HK-2 (cell line): ENCODE results near the gene PSMB5.

Source experiments
- DNase-seq: peaks from one replicate; pipeline ENCODE4 v3.0.0-alpha.2; 2018; ENCODE audit not compliant: unreplicated experiment

PSMB5 gene

DNA sequence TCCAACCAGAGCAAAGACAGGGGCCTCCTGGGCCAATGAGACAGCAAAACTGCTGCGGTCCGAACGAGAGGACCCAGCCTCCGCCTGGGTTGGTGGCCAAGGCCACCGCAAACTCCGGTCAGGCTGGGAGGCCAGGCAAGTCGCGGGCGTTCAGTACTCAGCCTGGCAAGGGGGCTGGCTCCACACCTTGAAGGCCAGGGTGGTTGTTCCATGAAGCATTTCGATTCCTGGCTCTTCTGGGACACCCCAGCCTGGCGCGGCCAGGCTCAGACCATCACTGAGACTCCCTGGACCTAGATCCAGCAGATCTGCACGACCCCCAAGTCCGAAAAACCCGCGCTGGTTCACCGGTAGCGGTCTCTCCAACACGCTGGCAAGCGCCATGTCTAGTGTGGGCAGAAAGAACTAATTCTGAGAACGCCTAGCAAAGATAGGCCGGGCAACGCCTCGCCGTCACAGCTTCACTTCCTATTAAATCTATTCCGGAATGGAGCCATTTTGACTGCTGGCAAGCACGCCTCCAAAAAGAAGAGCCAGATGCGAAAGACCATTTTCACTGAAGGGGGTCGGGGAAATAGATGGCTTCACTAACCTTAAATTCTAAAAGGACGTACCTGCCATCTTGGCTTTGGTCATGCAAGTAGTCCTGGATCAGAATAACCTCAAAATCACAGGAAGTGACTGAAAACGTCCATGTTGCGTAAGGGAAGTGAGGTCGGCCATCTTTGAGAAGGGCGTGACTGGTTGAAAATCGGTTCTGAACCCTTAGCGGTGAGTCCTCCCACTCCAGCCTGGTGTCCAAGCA is at the start of gene PSMB5:
Gene PSMB5 (minus strand): TSS at position 403 of the 805 bp plus-strand sequence. CDS start 19 bp downstream, at position 384.
- DNase-seq: peak; percentile 84

DNA sequence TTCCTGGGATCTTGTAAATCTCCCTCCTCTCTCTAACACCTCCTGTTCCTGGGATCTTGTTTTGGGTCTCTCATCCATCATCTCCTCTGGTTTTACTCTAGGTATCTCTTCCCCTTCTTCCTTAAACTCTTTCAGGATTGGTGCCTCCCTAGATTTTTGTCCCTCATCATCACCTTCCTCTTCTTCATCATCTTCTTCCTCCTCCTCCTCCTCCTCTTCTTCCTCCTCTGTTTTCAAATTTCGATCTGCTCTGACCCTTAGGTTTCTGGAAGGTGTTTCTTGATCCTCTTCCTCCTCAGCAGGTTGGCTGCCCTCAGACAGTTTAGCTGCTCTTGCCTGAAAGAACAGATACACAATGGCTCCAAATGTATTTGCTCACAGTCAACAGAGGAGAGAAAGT is 45.8 kb upstream of the PSMB5 start:
- no peak for DNase-seq

DNA sequence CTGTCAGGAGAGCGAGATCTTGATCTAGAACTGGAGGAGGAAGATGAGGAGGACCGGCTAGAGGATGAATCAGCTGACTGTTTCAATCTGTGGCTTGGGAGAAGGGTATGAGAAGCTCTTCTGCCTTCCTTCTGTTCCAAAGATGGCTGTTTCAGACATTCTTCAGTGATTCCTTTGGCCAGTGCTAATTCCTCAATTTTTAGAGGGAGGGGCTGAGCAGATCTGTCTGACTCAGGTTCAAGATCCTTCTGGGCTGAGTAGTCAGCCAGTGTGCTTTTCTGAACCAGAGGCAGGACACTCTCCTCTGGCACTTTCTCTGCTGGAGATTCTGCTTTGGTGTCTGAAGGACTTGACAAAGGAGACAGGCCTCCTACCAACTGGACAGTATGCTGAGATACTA is 45.0 kb upstream of the PSMB5 start:
- no peak for DNase-seq

DNA sequence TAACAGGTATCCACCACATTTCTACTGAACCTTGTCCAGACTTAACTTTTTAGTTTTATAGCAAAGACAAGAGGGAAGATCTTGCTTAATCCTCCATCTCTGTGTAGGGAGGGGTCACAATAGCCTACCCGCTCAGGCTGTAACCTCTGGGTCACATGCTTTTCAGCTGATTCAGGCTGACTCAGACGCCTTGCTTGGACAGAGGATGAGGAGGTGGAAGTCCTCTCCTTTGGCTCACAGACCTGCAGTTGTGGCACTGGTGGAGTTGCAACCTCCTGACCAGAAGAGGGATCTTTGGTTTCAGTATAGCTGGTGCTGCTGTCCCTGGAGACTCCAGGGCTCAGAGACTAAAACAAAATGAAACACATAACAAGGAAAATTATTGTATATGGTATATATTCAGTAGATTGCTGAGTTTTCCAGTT is 44.0 kb upstream of the PSMB5 start:
- peak; percentile 75 for DNase-seq

DNA sequence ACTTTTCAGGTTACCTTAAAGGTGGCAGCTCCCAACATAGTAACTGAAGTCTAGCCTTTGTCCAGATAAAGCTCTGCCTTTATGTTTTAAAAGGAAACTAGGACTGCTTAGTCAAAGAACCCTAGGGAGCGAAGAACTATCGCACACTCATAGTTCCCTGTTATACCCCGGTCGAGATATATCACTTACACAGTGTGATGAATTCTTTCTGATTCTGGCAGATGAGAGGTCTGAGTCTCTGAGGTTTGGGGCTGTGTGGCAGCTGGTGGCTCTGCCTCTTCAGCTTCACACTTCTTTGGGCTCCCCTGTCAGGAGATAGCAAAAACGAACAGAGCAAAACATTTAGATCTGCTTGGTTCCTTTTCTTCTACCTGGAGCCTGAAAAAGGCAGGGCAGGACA is 43.3 kb upstream of the PSMB5 start:
- no peak for DNase-seq

DNA sequence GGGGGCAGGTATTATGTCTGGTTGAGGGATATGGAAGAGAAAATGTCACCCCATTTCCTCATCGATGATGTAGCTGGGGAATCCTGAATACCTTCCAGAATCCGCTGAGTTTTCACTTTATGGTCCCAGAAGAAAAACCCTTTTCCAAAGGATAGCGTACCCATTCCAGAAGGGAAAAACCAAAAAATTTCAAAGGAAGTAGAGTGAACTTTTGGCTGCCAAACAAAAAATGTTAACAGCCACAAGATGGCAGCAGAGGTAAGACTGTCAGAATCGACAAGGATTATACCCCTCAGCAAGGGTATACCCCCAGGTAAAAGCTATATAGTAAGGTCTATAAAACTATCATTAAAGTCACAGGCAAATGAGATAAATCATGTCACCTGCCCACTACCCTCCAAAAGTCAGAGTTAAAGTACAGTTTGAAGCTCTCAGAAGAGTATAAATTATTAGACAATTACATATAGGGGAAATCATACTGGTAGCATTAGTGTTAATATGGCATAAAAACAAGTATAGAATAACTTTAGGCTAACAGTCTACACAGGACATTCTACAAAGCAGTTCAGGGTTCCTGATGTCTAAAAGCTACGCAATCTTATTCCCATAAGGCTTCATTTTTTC is 42.2 kb upstream of the PSMB5 start:
- DNase-seq: no peak

DNA sequence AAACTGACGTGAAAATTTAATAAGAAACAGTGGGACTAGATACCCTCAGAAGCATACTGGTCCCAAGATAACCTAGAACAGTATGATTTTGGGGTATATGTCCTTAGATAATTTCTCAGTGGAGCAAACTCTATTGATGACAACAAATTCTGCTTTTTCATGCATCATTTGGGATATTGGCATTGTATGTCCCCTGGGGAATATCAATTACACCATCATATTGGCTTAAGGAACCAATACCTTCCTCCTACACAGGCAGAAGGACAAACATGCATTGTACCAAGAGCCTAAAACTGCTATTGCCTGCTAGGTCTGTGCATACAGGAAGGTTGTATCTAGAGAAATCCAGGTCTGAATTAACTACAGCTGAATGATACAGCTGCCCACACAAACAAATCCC is 40.2 kb upstream of the PSMB5 start:
- DNase-seq: no peak

DNA sequence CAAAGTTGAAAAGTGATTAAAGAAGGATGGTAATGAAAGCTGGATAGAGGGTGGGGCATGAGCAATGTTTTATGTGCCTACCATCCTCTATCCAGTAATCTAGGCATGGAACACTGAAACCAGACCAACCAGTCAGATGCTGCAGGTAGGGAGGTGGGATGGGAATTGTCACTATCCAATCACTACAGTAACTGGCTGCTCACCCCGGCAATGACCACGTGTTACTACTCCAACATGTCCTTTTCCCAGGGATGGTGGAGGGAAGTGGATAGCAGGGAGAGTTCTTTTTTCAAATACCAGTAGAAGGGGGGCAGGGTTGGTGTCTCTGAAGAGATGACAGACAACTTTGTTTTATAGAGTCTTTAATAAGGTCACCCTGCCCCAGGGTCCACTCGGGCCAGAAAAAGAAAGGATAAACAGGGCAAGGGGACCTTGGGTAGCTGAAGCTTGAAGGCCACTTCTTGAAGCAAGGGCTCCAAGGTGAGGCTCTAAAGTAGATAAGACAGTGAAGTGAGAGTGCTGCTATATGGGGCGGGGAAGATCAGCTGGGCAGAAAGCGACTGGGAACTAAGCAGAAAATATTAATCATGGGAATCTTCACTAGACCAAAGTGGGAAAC is 37.3 kb upstream of the PSMB5 start:
- DNase-seq: no peak

DNA sequence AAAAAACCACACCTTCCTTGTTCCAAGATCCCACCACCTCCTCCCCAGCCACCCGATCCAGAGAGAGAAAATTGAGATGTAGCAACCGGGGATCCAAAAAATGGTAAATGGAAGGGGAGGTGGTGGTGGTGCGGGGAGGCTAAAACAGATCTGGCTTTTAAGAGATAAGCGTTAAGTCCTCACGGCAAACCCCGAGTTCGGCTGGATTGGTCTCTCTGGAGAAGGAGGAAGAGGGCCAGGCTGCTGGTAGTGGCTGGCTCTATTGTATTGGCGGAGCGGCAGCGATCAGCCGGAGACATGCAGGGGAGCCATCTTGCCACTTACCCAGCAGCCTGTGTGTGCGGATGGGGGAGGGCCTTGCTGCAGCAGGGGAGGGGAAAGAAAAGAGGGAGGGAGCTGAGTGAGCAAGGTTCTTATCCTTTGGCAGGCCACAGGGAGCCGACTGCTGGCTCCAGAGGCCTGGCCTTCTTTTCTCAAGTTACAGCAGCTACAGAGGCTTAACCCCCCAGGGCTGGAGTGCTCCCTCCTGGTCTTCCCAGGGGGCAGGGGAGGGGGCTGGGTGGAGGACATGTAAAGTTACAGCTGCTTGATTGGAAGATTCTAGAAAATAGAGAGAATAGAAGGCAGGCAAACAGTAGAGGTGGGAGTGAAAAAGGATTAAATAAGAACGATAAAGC is 36.7 kb upstream of the PSMB5 start:
- DNase-seq: peak; percentile 81

DNA sequence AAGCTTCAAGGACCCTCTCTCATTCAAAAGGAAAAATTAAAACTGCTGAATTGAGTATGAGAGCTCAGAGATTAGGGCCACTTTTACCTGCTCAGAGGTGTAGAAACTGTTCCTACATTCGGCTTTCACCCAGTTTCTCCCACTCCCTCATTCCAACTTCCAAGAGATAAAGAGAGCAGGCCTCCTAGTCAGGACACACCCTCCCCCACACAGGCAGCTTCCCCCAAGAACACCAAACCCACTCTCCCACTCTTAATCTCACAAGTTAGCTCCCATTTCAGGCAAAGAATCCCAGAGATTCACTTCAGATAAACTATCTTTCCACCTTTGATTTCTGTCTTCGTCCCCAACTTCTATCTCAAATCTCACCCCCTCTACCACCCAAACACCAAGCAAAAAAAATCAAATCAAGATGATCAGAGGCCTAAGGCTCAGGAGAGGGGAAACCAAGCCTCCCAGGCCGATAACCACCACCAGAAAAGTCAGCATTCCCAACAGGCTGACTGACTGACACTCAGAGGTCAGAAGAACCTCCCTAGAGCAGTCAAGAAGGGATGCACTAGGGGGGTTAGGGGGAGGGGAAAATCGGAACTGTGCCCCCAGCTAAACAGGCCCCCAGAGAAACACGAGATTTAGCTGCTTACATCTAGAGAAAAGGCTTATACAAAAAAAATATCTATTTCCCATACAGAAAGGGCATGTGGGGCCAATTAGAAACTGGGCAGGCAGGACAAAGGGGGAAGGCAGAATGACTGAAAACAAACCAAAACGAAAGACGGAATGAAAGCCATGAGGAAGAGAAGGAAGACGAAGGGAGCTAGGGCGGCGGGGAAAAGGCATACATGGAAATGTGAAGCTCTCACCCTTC is 35.8 kb upstream of the PSMB5 start:
- no peak for DNase-seq

DNA sequence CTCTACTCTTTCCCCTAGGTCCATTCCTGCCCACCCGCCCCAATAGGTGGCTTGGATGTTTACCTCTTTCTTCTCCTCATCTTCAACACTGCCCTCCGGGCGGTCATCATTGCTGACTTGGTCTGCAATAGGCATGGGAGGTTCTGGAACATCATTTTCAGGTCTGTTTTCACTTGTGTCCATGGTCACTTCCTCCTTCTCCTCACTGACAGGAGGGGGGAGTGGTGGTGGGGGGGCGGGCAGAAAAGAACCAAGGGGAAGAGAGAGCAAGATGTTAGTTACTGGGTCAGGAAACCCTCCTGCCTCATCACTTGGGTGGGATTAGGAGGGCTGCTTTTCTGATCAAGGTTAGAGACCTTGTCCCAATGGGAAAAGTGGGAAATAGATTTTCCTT is 34.7 kb upstream of the PSMB5 start:
- DNase-seq: no peak

DNA sequence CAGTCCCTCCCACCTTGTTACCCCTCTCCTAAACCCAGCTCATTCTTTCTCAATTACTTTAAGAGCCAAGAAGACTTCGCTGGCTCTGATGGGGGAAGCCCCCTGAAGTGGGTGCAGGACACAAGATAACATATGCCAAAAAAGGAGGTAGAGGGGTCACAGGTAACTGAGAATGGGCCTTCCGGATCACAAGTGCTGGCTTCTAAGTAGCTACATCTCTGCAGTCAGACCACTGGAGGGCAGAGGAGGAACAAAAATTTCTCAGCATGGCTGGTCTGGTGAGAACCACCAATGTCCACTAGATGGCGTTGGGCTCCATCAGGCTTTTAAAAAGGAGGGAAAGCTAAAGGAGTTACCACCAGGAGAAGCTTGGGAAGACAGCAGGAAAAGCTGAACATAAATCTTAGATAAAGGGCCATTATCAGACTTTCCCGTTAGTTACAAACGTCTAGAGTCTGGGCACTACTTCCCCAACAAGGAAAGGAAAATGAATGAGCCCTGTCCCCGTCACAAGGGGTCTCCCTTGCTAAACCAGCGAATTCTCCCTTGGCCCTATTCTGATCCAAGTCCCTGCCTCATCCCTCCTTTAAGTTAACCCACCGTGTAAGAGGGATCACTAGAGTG is 34.2 kb upstream of the PSMB5 start:
- DNase-seq: peak; percentile 83

DNA sequence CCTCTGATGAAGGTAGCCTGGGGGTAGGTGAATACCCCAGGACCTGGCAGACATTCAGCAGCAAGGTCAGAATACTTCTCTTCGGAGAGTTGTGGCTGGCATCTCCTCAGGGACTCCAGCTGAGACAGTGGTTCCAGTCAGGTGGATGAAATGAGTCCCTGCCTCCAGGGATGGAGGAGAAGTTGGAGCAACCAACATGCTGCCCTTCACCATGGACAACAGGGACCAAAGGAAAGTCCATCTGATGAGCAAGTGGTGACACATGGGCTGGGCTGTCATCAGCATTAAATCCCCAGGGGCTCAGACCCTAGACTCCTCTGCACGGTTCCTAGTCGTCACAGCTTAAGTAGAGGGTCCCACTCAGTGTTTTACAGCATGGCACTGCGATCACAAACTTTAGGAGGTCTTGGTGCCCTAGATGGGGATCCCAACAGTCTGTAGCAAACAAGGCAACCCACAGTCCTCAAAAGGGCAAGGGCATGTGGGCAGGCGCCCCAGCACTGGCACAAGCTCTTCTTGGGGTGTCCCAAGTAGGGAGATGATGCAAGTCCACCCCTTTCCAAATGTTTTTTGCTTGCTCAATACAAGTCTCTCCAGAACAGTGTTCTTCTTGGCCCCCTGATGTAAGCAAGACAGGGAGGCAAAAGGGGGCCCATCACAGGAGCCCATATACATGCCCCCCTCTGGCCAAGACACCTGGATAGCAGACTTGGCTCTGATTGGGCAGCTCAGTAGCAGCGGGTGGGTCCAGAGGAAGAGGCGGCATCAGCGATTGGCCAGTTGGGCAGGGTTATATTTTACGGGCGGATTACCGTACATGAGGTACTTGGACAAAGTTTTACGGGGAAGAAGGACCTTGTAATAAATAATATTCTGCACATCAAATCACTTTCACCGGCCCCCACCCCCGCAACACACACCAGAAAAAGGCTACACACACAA is 33.4 kb upstream of the PSMB5 start:
- DNase-seq: no peak

DNA sequence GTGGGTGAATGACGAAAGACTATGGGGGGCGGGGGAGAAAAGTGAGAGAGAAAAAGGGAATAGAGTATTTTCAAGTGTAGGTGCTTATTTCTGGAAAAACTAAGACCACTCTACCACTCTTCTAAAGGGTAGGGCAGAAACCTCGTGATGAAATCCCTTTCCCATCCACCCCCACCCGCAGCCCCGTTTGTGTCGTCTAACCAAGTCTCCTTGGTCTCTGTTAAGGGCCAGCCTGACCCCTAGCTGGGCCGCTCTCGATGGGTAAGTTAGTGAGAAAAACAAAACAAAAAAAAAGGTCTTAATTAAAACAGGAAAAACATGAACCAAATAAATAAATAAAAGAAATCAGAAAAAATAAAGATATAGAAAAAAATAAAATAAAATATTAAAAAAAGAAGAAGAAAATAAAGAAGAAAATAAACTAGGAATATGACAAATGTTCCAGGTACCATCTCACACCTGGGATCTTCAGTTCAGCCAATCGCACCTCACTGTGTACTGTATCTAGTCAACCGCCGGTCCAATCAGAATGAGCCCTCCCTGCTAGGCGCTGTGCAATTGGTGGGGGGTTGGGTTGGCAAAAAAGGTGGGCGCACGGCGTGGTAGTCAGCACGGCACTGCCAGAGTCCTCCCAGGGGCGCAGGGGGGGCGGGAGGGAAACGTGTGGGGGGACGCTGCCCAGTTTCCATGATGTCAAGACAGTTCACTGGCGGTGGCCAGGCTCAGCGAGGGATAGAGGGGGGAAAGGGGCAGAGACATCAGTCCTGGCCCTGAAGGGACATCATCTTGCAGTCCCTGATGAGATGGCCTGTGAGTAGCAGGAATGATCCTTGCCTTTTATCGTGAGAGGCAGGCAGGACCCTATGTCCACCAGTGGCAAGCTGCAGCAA is 32.4 kb upstream of the PSMB5 start:
- no peak for DNase-seq

DNA sequence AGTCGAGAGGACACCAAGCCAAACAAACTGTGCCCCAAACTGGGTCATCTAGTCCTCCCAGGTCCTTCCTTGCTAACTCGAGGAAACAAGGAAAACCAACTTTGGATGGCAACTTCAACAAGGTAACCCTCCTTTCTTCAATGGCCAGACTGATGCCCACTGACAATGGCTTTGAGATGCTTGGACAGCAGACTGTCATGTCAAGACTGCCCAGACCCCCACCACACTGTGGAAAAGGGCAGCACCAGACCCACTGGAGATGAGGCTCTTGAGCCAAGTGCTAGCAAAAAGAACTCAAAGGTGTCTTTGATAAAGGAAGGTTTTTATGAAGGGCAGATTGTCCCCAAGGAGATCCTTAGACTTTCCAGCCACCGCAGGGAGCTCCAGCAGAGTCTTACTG is 31.7 kb upstream of the PSMB5 start:
- DNase-seq: no peak

DNA sequence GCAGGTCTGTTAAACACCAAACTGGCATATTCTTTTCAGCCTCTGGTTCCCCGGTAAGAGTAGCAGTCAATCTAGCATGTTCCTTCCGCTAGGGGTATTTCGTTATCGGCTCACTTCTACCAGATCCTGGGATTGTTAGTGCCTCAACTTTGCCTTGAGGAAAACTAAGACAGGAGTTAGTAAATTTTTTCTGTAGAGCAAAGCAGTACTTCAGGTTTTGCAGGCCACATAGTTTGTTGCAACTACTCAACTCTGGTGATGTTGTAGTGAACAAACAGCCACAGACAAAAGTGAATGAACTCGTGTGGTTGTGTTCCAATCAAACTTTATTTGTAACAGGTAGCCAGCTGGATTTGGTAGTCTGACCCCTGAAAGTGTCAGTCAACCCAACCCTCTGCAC is 28.9 kb upstream of the PSMB5 start:
- DNase-seq: no peak

DNA sequence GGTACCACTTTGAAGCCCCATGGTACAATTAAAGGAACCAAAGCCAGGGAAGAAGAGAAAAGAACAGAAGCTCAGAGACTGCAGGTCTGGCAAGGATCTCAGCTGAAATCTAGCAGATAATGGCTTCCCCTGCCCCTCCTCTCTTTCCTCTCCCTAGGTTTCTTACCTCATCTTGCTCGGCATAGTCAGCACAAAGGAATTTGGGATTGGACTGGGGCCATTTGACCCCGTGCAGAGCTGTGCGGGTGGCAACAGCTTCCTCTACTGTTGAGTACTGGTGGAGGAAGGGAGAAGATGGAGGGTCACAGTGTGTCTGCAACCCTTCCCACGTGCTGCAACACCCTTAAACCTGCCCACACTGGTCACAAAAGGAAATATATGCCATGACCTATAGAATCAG is 27.3 kb upstream of the PSMB5 start:
- peak; percentile 82 for DNase-seq

DNA sequence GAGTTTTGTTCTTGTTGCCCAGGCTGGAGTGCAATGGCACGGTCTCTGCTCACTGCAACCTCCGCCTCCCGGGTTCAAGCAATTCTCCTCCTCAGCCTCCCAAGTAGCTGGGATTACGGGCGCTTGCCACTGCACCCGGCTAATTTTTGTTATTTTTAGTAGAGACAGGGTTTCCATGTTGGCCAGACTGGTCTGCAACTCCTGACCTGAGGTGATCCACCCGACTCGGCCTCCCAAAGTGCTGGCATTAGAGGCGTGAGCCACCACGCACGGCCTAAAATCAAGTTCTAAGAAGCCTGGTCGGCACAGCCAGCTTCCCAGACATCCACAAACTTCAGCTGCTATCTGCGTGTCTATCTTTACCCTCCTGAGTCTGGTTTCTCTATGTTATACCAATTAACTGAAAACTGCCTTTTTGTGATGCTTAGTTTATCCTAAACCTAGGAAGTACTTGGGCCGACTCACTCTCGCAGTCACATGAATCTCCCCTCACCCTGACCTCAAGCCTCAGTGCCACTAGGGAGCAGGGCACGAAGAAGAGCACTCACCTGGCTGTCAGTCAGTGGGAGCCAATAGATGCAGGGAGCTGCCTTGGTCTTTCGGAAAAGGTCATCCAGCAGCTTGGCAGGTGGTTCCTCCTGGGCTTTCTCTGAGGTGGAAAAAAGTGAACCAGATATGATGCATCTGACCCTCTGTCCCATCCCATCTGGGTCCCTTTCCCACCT is 26.0 kb upstream of the PSMB5 start:
- DNase-seq: no peak
